Measurements from ENCODE around the gene SPNS2. TPM values are rescaled to one million over a fixed set of nuclear protein-coding genes. Genes with fewer than 3 reads are reported as not detected.

SPNS2 gene
- total and polyA plus RNA-seq, 9 donors: 0.48 to 12.7 (median 4.2) TPM

DNA sequence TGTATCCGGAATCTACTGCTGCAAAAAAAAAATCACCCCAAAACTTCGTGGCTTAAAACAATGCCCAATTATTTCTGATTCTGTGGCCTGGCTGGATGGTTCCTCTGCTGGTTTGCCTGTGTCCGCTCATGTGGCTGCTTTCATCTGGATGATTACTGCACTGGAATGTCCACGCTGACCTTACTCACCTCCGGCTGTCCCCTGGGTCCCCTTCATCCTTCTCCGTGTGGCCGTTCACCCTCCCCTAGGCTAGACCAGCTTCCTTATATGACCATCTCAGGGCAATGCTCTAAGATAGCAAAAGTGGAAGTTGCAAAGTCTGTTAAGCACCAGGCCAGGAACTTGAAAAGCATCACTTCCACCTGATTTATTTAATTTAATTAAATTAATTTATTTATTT lies 31.4 kb upstream of the SPNS2 start:
- H3K27me3 ChIP-seq: no peaks in the 10 kb centered on the region
- no peaks in the 10 kb centered on the region for H3K4me1 ChIP-seq (ENCODE audit: insufficient read depth)
- H3K36me3 ChIP-seq: no peaks in the 10 kb centered on the region
- TF ChIP-seq POLR2A (IDR thresholded peaks at IDR 0.05): no peak
- TF ChIP-seq EP300 (IDR thresholded peaks at IDR 0.05): no peak
- TF ChIP-seq, protein P1, sequence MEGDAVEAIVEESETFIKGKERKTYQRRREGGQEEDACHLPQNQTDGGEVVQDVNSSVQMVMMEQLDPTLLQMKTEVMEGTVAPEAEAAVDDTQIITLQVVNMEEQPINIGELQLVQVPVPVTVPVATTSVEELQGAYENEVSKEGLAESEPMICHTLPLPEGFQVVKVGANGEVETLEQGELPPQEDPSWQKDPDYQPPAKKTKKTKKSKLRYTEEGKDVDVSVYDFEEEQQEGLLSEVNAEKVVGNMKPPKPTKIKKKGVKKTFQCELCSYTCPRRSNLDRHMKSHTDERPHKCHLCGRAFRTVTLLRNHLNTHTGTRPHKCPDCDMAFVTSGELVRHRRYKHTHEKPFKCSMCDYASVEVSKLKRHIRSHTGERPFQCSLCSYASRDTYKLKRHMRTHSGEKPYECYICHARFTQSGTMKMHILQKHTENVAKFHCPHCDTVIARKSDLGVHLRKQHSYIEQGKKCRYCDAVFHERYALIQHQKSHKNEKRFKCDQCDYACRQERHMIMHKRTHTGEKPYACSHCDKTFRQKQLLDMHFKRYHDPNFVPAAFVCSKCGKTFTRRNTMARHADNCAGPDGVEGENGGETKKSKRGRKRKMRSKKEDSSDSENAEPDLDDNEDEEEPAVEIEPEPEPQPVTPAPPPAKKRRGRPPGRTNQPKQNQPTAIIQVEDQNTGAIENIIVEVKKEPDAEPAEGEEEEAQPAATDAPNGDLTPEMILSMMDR (IDR thresholded peaks at IDR 0.05): no peak
- H3K9me3 ChIP-seq: no peaks in the 10 kb centered on the region
- H3K4me3 ChIP-seq: no peak overlapping the region
- H3K27ac ChIP-seq: no peak overlapping the region
- intact Hi-C loops (cut with DNase I): no loop called here
- DNase-seq: no peak
- 73 to 80% (median 76%) methylated on average over 7 of the region's 7 CpGs for WGBS, 3 donors

DNA sequence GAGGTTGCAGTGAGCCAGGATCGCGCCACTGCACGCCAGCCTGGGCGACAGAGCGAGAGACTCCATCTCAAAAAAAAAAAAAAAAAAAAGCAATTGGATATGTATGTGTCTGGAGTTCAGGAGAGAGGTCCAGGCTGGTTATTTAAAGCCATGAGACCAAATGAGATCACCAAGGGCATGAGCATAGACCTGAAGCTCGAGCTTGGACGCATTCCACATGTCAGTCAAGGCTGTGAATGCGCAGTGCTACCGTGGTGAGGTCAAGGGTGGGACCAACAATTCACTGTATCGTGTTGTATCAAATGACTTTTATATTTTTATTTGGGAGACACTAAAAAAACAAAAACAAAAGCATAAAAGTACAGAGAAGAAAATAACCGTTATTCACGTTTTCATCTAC lies 29.1 kb upstream of the SPNS2 start:
- Histone ChIP-seq H3K27me3 (no peaks in the 10 kb centered on the region), H3K4me1 (ENCODE audit: insufficient read depth) (no peaks in the 10 kb centered on the region), H3K4me3 (no peak overlapping the region), H3K36me3 (no peaks in the 10 kb centered on the region), H3K27ac (no peak overlapping the region), H3K9me3 (no peaks in the 10 kb centered on the region)
- 67 to 74% (median 73%) methylated on average over 12 of the region's 12 CpGs for WGBS, 3 donors
- intact Hi-C loops (cut with DNase I): no loop called here
- TF ChIP-seq POLR2A (IDR thresholded peaks at IDR 0.05) (no peak), EP300 (IDR thresholded peaks at IDR 0.05) (no peak)
- TF ChIP-seq, protein P1 (IDR thresholded peaks at IDR 0.05): no peak
- DNase-seq: no peak

DNA sequence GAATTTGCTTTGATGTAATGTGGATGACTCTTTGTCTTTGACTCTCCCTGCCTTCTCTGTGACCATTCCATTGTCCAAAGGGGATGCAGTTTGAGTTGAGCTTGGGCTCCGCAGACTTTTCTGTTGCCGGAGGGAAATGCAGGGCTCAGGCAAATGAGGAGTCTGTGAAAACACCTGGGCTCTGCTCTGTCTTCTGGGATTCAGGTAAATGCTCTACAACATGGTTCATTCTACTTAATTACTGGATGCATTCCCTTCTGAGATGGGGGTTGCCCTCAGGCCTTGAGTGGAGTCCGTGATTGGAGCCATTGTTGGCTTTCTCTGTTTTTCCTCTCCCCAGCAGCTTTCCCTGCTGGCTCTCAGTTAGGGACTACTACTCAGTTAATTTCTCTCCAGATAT lies 26.4 kb upstream of the SPNS2 start:
- no peak overlapping the region for H3K27ac ChIP-seq
- DNase-seq: no peak
- intact Hi-C loops (cut with DNase I): no loop called here
- H3K36me3 ChIP-seq: no peaks in the 10 kb centered on the region
- WGBS, 3 donors: 84 to 88% (median 88%) methylated on average over 3 of the region's 3 CpGs
- H3K9me3 ChIP-seq: no peaks in the 10 kb centered on the region
- no peak for TF ChIP-seq POLR2A (IDR thresholded peaks at IDR 0.05)
- no peaks in the 10 kb centered on the region for H3K27me3 ChIP-seq
- H3K4me1 ChIP-seq (ENCODE audit: insufficient read depth): no peaks in the 10 kb centered on the region
- H3K4me3 ChIP-seq: no peak overlapping the region

DNA sequence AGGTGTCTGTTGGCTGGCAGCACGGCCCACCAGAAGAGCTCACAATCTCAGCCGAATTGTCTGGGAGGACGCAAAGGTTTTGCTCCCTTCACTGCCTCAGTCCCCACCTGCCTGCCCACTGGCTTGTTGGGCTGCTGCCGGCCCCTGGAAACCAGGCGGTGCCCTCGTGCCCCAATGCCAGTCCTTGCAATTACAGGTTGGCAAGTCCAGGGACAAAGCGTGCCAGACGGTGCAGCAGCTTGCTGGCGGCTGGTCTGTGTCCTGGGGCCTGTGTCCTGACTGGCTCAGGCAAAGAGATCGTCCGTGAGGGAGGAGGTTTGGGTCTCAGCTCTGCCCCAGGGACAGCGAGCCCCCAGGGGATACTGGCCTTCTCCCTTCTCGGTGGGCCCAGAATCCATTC lies 24.6 kb upstream of the SPNS2 start:
- H3K9me3 ChIP-seq: no peaks in the 10 kb centered on the region
- H3K27me3 ChIP-seq: no peaks in the 10 kb centered on the region
- no peaks in the 10 kb centered on the region for H3K4me1 ChIP-seq (ENCODE audit: insufficient read depth)
- H3K27ac ChIP-seq: no peak overlapping the region
- intact Hi-C loops (cut with DNase I): no loop called here
- TF ChIP-seq EP300 (IDR thresholded peaks at IDR 0.05): no peak
- TF ChIP-seq POLR2A (IDR thresholded peaks at IDR 0.05): no peak
- TF ChIP-seq, protein P1 (IDR thresholded peaks at IDR 0.05): no peak
- no peaks in the 10 kb centered on the region for H3K36me3 ChIP-seq
- 84 to 85% (median 85%) methylated on average over 13 of the region's 13 CpGs for WGBS, 3 donors
- H3K4me3 ChIP-seq: no peak overlapping the region
- DNase-seq: no peak

DNA sequence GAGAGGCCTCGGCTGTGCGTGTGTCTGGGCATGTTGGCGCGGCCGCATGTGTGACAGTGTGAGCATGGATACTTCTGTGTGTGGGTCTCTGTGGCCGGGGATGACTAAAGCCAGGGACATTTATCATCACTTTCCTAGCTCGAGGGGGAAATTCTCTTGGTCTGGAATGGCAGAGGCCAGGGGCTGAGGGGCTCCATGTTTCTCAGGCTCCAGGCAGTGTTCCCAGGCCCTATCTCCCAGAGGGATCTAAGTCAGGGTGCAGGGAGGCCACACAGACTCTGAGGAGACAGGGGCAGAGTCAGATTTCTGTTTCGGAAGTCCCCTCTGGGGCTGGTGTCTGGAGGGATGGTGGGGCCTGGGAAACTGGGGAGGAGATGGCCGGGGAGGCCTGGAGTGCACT lies 23.7 kb upstream of the SPNS2 start:
- no peaks in the 10 kb centered on the region for H3K4me1 ChIP-seq (ENCODE audit: insufficient read depth)
- TF ChIP-seq, protein P1 (IDR thresholded peaks at IDR 0.05): no peak
- TF ChIP-seq POLR2A (IDR thresholded peaks at IDR 0.05) (no peak), EP300 (IDR thresholded peaks at IDR 0.05) (no peak)
- no peak overlapping the region for H3K27ac ChIP-seq
- 79 to 82% (median 81%) methylated on average over 9 of the region's 9 CpGs for WGBS, 3 donors
- H3K4me3 ChIP-seq: no peak overlapping the region
- intact Hi-C loops (cut with DNase I): no loop called here
- no peaks in the 10 kb centered on the region for H3K27me3 ChIP-seq
- DNase-seq: no peak
- no peaks in the 10 kb centered on the region for H3K9me3 ChIP-seq
- no peaks in the 10 kb centered on the region for H3K36me3 ChIP-seq
